H1 (cell line): ENCODE results near the gene OSBP2. TPM values are rescaled to one million over a fixed set of nuclear protein-coding genes. Genes with fewer than 3 reads are reported as not detected.

ENCODE experiments used
- microRNA counts: library from miRNA; unstranded; fragments of <30 nt; microRNA quantifications from one replicate; lab custom pipeline; 2015
- microRNA-seq, 2 experiments: library from miRNA; unstranded; fragments of <30 nt; microRNA quantifications; one replicate each; pipeline versions ENCODE4 to v1.2.0, GENCODE V29; 2016 to 2020; ENCODE audit warnings: borderline microRNAs expressed in 2 of 2, borderline number of aligned reads in 2 of 2, borderline replicate concordance in 1 of 2
- polyA plus RNA-seq, 7 experiments: library from polyadenylated mRNA; depleted of rRNA in 3 of 7; stranded (reverse) in 5 of 7; unstranded in 2 of 7; fragments of >200 nt in 5 of 7; fragments of 200-250 nt in 2 of 7; gene quantifications; 1 replicate in 5 of 7; 2 replicates in 1 of 7; 4 replicates in 1 of 7; pipeline versions ENCODE4 v1.2.1 to v1.2.3, GENCODE V29; 2011 to 2013; ENCODE audit warnings: missing spikeins in 2 of 7, mixed read lengths in 2 of 7
- small RNA-seq: library from polyadenylated mRNA; stranded (forward); fragments of <200 nt; extraction: miRNeasy Mini kit (QIAGEN cat#:217004); gene quantifications from one replicate; pipeline ENCODE3, GENCODE V24; 2013; ENCODE audit not compliant: insufficient read depth
- total RNA-seq: library from RNA; stranded (reverse); fragmentation: NEBNext Ultra II Directional; extraction: Animal tissue kit (Norgen Biotek cat#: 25700); gene quantifications from 2 replicates; pipeline ENCODE4 v1.2.1, GENCODE V29; 2021

The OSBP2 gene
- total and polyA plus RNA-seq, 2 of the 8 experiments (the other 6 are each of a cell fraction or from before 2014, with no cell fraction given) = 3.4 to 3.7 TPM

MicroRNA genes within 50 kb of the gene (microRNA counts, 767-probe panel; counts per million panel counts)
- microRNA hsa-miR-3200-3p (lab: Ali Mortazavi, UCI) = 879 counts per million, percentile 95 among the panel's probes with 10 or more counts

Small RNA genes lying within 50 kb of the gene (microRNA-seq; reads per million reads assigned to microRNA genes)
- gene MIR3200 = 9.4 to 13.2 reads per million in 2 experiments

Small RNA genes lying within 50 kb of the gene (small RNA-seq; reads per million reads assigned to genes)
- 57.6 reads per million, percentile 96 among the genes with 10 or more reads in this experiment for gene MIR3200

Other genes with a start within 250 kb of the OSBP2 start
- not detected in 2 replicates for gene SEC14L3, start 222.9 kb upstream of the OSBP2 start, total RNA-seq
- gene SEC14L3, start 222.9 kb upstream of the OSBP2 start, polyA plus RNA-seq (2011; rRNA removed) = not detected in 2 replicates
- gene SEC14L4, start 189.2 kb upstream of the OSBP2 start, total RNA-seq = 3.9 and 4.9 TPM in 2 replicates
- gene SEC14L4, start 189.2 kb upstream of the OSBP2 start, polyA plus RNA-seq (2011; rRNA removed) = 2.6 and 2.9 TPM in 2 replicates
- 0.63 and 0.80 TPM in 2 replicates for gene SEC14L6, start 148.1 kb upstream of the OSBP2 start, total RNA-seq
- 1.9 and 2.1 TPM in 2 replicates for gene SEC14L6, start 148.1 kb upstream of the OSBP2 start, polyA plus RNA-seq (2011; rRNA removed)
- gene GAL3ST1, start 120.2 kb upstream of the OSBP2 start, total RNA-seq = 10.5 and 11.0 TPM in 2 replicates
- gene GAL3ST1, start 120.2 kb upstream of the OSBP2 start, polyA plus RNA-seq (2011; rRNA removed) = 32.1 and 32.5 TPM in 2 replicates
- 121 and 133 TPM in 2 replicates for gene PES1, start 103.0 kb upstream of the OSBP2 start, total RNA-seq
- gene PES1, start 103.0 kb upstream of the OSBP2 start, polyA plus RNA-seq (2011; rRNA removed) = 191 and 247 TPM in 2 replicates
- gene TCN2, start 87.7 kb upstream of the OSBP2 start, total RNA-seq = 30.0 and 36.2 TPM in 2 replicates
- 87.8 and 91.7 TPM in 2 replicates for gene TCN2, start 87.7 kb upstream of the OSBP2 start, polyA plus RNA-seq (2011; rRNA removed)
- 5.1 TPM in 2 replicates for gene SLC35E4, start 59.1 kb upstream of the OSBP2 start, total RNA-seq
- gene SLC35E4, start 59.1 kb upstream of the OSBP2 start, polyA plus RNA-seq (2011; rRNA removed) = 5.6 and 7.8 TPM in 2 replicates
- gene DUSP18, start 27.0 kb upstream of the OSBP2 start, total RNA-seq = 2.6 and 3.6 TPM in 2 replicates
- 7.3 and 8.3 TPM in 2 replicates for gene DUSP18, start 27.0 kb upstream of the OSBP2 start, polyA plus RNA-seq (2011; rRNA removed)